NCI-H748 treated with DMSO at 0.1 percent for 48 hours (cell line): ENCODE results near the gene AKT3.
"Not testable (repeated sequence)": the region's sequence is repeated elsewhere in the genome, so short reads cannot be mapped to it uniquely, and the experiment has no call there.

Source experiments
- DNase-seq: peaks from one replicate; lab custom pipeline; 2025; lab: John Stamatoyannopoulos, UW

The AKT3 gene

GRCh38 chr1:243841507-243841906 lies 8.5 kb downstream of the AKT3 start:
- DNase-seq: no peak

GRCh38 chr1:243837907-243838535 lies 12.0 kb downstream of the AKT3 start:
- no peak for DNase-seq

GRCh38 chr1:243834130-243834529 lies 15.9 kb downstream of the AKT3 start:
- no peak for DNase-seq

- DNase-seq: no peak
These were observed 18.6 kb downstream of the AKT3 start for GRCh38 chr1:243831463-243831862.

GRCh38 chr1:243827206-243827605 lies 22.8 kb downstream of the AKT3 start:
- DNase-seq: no peak

- not testable (repeated sequence) for DNase-seq
These were observed 25.1 kb downstream of the AKT3 start for GRCh38 chr1:243824907-243825306.

GRCh38 chr1:243821177-243821680 lies 28.8 kb downstream of the AKT3 start:
- no peak for DNase-seq

- DNase-seq: no peak
These were observed 30.6 kb downstream of the AKT3 start for GRCh38 chr1:243819438-243819839.

- no peak for DNase-seq
These were observed 31.1 kb downstream of the AKT3 start for GRCh38 chr1:243818978-243819377.

GRCh38 chr1:243814718-243815117 lies 35.3 kb downstream of the AKT3 start:
- no peak for DNase-seq

GRCh38 chr1:243807346-243807745 lies 42.7 kb downstream of the AKT3 start:
- not testable (repeated sequence) for DNase-seq

- no peak for DNase-seq
These were observed 43.7 kb downstream of the AKT3 start for GRCh38 chr1:243806310-243806709.

GRCh38 chr1:243802736-243803135 lies 47.3 kb downstream of the AKT3 start:
- DNase-seq: no peak

- DNase-seq: no peak
These were observed 48.7 kb downstream of the AKT3 start for GRCh38 chr1:243801378-243801777.

- no peak for DNase-seq
These were observed 50.1 kb downstream of the AKT3 start for GRCh38 chr1:243799908-243800307.

- DNase-seq: no peak
These were observed 51.3 kb downstream of the AKT3 start for GRCh38 chr1:243798726-243799125.

- no peak for DNase-seq
These were observed 54.0 kb downstream of the AKT3 start for GRCh38 chr1:243796016-243796415.

GRCh38 chr1:243793298-243793697 lies 56.7 kb downstream of the AKT3 start:
- no peak for DNase-seq

- no peak for DNase-seq
These were observed 57.2 kb downstream of the AKT3 start for GRCh38 chr1:243792891-243793290.

GRCh38 chr1:243792401-243792800 lies 57.6 kb downstream of the AKT3 start:
- no peak for DNase-seq

GRCh38 chr1:243791586-243792267 lies 58.3 kb downstream of the AKT3 start:
- DNase-seq: no peak

- no peak for DNase-seq
These were observed 59.6 kb downstream of the AKT3 start for GRCh38 chr1:243790404-243790803.

GRCh38 chr1:243786531-243786930 lies 63.5 kb downstream of the AKT3 start:
- no peak for DNase-seq

- DNase-seq: no peak
These were observed 65.5 kb downstream of the AKT3 start for GRCh38 chr1:243784506-243784905.
